ENCODE data around the gene ETAA1.

The ETAA1 gene

GRCh38 chr2:67445652-67446268, 48.6 kb downstream of the ETAA1 start:
- DNase-seq: no peak

GRCh38 chr2:67446491-67446911, 49.4 kb downstream of the ETAA1 start:
- DNase-seq: no peak

GRCh38 chr2:67448648-67449047, 51.5 kb downstream of the ETAA1 start:
- no peak for DNase-seq

GRCh38 chr2:67451086-67451832, 54.1 kb downstream of the ETAA1 start:
- DNase-seq: no peak

GRCh38 chr2:67453310-67453709, 56.2 kb downstream of the ETAA1 start:
- DNase-seq: no peak

- no peak for DNase-seq
These were observed 58.3 kb downstream of the ETAA1 start for GRCh38 chr2:67455219-67456142.

- DNase-seq: no peak
These were observed 59.3 kb downstream of the ETAA1 start for GRCh38 chr2:67456428-67456827.

GRCh38 chr2:67457699-67458098, 60.6 kb downstream of the ETAA1 start:
- no peak for DNase-seq

- no peak for DNase-seq
These were observed 62.6 kb downstream of the ETAA1 start for GRCh38 chr2:67459761-67460160.

Data from activated naive CD4-positive, alpha-beta T cell treated with Interleukin-2 at 50 U/mL for 16 hours (primary cell).